Activated naive CD4-positive, alpha-beta T cell treated with anti-CD3 and anti-CD28 coated beads for 36 hours (primary cell): ENCODE measurements around the gene IRF2BPL. TPM values are rescaled to one million over a fixed set of nuclear protein-coding genes. Genes with fewer than 3 reads are reported as not detected.

Source experiments
- CTCF ChIA-PET: fragments of 350-600 bp; sonication (Branson Sonifier 250); formaldehyde crosslinking; loops from one replicate; lab custom pipeline; 2021; ENCODE audit warnings: antibody characterized with exemption; lab: Charles Lee
- DNase-seq: peaks from one replicate; pipeline ENCODE4 v3.0.0-alpha.2; 2020
- H3K27ac Mint-ChIP-seq: one replicate; pipeline ENCODE4 v1.8.0; 2021; ENCODE audit warnings: mild to moderate bottlenecking, mixed read lengths
- H3K27me3 Mint-ChIP-seq: one replicate; pipeline ENCODE4 v1.8.0; 2021; ENCODE audit warnings: low read depth, mixed read lengths
- H3K36me3 Mint-ChIP-seq: one replicate; pipeline ENCODE4 v1.8.0; 2021; ENCODE audit warnings: low read depth, mixed read lengths
- H3K4me1 Mint-ChIP-seq: one replicate; pipeline ENCODE4 v1.8.0; 2021; ENCODE audit warnings: low read depth, mixed read lengths
- H3K4me3 Mint-ChIP-seq: one replicate; pipeline ENCODE4 v1.8.0; 2021; ENCODE audit warnings: mild to moderate bottlenecking, moderate library complexity, mixed read lengths
- H3K9me3 Mint-ChIP-seq: one replicate; pipeline ENCODE4 v1.8.0; 2021; ENCODE audit warnings: mixed read lengths
- intact Hi-C: fragments of 100-400 bp; cut with micrococcal nuclease; formaldehyde crosslinking; loops from one replicate; pipeline ENCODE4 v1.15.1; 2023
- total RNA-seq, 2 experiments: library from RNA; stranded (reverse); gene quantifications; one replicate each; pipeline ENCODE4 v1.2.3, GENCODE V29; 2021

Gene IRF2BPL
- total RNA-seq, 2 experiments from 2014 or later: 34.8 to 35.2 TPM

DNA sequence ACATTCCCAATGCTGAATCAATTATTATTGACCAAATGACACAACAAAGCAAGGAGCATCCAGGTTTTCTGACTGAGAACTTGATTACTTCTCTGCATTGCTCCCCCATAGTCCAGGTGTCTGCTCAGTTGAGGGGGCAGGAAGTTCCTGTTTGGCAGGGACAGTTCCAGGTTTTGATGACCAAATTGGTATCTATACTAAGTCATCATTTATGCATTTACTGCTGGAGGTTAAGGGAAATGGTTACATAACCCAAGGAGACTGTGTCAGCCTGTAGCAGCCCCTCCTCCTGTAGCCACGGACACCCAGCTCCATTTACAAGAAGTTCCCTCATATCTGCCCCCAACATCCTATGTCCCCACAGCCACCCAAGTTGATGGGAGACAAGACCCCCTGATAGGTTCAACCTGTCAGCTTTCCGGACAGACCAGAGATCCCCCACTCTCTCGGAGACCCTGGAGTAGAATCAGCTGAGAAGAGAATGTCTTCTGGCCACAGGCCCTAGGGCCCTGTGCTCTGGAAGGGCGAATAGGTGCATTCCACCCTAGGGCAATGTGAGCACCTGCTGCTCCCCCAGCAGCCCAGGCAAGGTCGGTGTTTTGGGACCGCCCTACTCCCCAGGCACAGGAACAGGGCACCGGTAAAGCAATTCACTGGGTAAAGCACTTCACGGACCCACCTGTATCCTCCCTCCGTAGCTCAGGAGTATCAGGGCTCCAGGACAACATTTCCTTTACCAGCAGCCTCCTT, 23.6 kb downstream of the IRF2BPL start:
- CTCF ChIA-PET: interaction anchor here (0.7 to 1.3 kb wide), 2 partner anchors 65 to 66 kb away, joined by 3 read pairs; no protein-coding TSS in a partner anchor
- H3K9me3 Mint-ChIP-seq: no peaks in the 10 kb centered on the region
- intact Hi-C loops: no loop called here
- no peak for DNase-seq
- no peaks in the 10 kb centered on the region for H3K27me3 Mint-ChIP-seq
- H3K36me3 Mint-ChIP-seq: no peaks in the 10 kb centered on the region
- H3K4me1 Mint-ChIP-seq: peaks cover 14% of the 10 kb centered on the region
- H3K27ac Mint-ChIP-seq: no peak overlapping the region
- no peak overlapping the region for H3K4me3 Mint-ChIP-seq

DNA sequence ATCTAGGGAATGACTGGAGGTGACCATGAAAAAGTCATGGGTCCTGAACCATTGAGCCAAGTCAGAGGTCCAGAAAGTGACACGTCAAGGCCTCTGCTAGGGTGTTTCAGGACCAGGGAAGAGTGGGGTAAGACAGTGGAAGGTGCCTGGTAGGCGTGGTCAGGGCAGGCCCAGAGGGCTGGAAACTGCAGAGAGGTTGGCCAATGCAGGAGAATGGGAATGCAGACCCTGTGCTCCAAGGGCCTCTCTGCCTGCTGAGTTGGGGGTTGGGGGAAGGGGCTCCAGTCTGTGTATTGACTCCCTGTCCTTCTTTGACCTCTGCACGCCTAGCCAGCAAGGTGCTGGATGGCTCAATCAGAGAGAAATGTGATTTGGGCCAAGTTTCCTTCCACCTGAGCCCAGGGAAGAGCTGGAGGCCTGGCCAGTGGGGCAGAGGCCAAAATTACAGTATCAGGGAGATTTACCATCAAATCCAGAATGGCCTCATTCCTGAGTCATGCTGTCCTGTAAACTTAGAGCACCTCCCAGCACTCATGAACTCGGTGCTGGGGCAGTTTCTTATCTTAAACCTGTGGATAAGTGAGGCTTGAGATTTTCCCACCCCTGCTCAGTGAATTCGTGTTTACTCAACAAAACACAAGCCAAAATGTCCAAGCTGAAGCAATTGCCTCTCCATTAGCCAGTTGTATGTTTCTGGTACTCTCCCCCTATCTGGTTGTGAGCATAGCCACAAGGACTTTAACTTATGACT, 24.4 kb downstream of the IRF2BPL start:
- H3K4me3 Mint-ChIP-seq: no peak overlapping the region
- CTCF ChIA-PET: no interaction called here
- H3K27me3 Mint-ChIP-seq: no peaks in the 10 kb centered on the region
- intact Hi-C loops: no loop called here
- H3K36me3 Mint-ChIP-seq: no peaks in the 10 kb centered on the region
- no peak for DNase-seq
- H3K9me3 Mint-ChIP-seq: no peaks in the 10 kb centered on the region
- H3K4me1 Mint-ChIP-seq: peaks cover 14% of the 10 kb centered on the region
- no peak overlapping the region for H3K27ac Mint-ChIP-seq

DNA sequence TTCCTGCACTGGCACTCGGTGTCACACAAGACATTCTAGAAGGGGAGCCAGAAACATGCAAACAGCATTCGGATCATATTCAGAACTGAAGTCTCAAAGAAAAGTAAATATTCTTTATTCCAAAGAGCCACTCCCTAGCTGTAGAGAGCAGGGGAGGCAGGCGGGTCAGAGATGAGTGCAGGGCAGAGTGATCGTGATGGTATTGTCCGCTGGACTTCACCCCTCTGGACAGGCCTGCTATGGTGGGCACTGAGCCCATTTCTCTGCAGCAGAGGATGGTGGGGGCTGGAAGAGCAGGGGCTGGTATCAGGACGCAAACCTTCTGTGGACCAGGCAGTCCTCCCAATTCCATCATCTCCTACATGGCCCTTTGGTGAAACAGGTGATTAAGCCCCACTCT, 25.6 kb downstream of the IRF2BPL start:
- no peaks in the 10 kb centered on the region for H3K36me3 Mint-ChIP-seq
- no peak overlapping the region for H3K4me3 Mint-ChIP-seq
- peaks cover 14% of the 10 kb centered on the region for H3K4me1 Mint-ChIP-seq
- H3K9me3 Mint-ChIP-seq: no peaks in the 10 kb centered on the region
- CTCF ChIA-PET: interaction anchor here (1.1 kb wide), 1 partner anchor 89 kb away, joined by 3 read pairs; no protein-coding TSS in a partner anchor
- intact Hi-C loops: no loop called here
- H3K27ac Mint-ChIP-seq: no peak overlapping the region
- no peak for DNase-seq
- no peaks in the 10 kb centered on the region for H3K27me3 Mint-ChIP-seq

DNA sequence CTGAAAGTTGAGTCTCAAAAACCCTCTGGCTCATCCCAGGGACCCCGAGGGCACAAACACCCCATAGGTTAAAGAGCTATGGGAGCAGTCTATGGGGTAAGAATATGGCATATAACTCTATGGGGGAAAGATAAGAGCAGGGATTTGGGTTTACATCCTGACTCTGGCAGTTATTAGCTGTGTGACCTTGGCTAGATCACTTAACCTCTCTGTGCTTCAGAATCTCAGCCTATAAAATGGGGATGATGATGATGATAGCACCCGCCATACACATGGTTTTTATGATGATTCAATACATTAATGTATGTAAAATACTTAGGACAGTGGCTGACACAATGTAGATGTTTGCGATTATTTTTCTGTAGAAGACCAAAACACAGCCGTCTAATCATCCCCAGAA, 26.2 kb downstream of the IRF2BPL start:
- no peaks in the 10 kb centered on the region for H3K36me3 Mint-ChIP-seq
- DNase-seq: no peak
- H3K27ac Mint-ChIP-seq: no peak overlapping the region
- H3K4me1 Mint-ChIP-seq: peaks cover 14% of the 10 kb centered on the region
- CTCF ChIA-PET: interaction anchor here (1.1 kb wide), 1 partner anchor 89 kb away, joined by 3 read pairs; no protein-coding TSS in a partner anchor
- no peaks in the 10 kb centered on the region for H3K27me3 Mint-ChIP-seq
- H3K4me3 Mint-ChIP-seq: no peak overlapping the region
- no peaks in the 10 kb centered on the region for H3K9me3 Mint-ChIP-seq
- intact Hi-C loops: no loop called here

DNA sequence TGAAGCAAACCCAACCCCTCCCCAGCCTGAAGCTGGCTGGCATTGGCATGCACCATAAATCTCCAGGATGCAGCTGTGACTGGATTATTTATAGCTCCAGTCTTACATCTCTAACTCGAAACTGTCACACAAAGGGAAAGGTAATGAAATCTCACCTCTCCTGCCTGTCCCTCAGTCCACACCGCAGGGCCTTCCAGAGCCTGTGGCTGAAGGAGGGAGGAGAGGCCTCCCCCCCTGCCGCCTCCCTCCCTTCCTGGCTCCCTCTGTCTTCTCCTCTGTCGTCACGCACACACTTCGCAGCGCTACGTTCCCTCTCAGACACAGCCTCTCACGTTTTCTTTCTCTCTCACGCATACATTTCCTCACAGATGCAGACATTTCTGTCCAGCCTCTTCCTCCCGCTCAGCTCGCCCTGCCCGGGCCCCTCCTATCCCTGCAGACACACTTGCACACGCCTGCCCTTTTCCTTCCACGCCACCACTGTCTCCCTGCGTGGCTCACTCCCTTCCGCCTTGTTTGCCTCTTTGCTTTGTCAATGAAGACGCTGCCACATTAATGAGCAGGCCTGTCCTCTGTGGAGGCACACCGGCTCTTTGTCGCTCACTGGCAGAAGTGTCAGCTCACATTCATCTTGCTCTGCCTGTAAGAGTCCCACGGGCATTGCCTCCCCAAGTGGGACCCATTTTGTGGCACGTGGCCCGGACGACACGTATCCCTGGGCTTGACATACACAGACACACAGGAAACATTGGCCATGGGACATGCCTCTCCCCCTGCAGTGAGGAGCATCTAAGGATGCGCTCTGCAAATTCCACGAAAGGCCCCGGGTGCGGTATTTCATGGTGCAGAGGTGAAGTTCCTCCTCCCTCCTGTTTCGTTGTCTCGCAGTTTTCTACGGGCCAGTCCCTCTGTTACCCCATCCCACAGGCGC, 27.9 kb downstream of the IRF2BPL start:
- peaks cover 18% of the 10 kb centered on the region for H3K4me1 Mint-ChIP-seq
- peak overlapping the region; percentile 4 for H3K4me3 Mint-ChIP-seq
- peak; percentile 54 for DNase-seq
- no peak overlapping the region for H3K27ac Mint-ChIP-seq
- no peaks in the 10 kb centered on the region for H3K36me3 Mint-ChIP-seq
- CTCF ChIA-PET: interaction anchor here (0.7 to 2.5 kb wide), 3 partner anchors 28 to 87 kb away, joined by 3 to 6 read pairs (median 6); no protein-coding TSS in a partner anchor
- H3K9me3 Mint-ChIP-seq: no peaks in the 10 kb centered on the region
- intact Hi-C loops: loop anchor here (2.0 kb wide), 1 partner anchor 22 kb away; no protein-coding TSS in a partner anchor
- no peaks in the 10 kb centered on the region for H3K27me3 Mint-ChIP-seq

DNA sequence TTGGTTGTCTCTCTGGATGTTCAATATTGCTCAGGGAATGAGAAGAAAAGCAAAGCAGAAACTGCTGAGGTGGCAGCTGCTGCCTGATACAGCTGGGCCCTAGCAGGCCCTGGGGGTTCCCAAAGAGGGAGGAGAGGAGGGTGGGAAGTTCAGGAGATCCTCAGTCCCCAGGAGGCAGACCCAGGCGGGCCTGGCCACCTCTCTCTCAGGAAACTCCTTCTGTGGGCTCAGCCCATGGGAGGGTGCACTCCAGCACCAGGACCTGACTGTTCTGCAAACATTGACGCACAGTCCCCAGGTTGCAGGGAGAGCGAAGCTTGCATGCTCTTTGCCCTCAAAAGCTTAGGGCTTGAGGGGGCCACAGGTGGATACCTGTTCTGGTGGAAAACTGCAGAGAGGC, 29.6 kb downstream of the IRF2BPL start:
- Mint-ChIP-seq H3K9me3 (no peaks in the 10 kb centered on the region), H3K27me3 (no peaks in the 10 kb centered on the region), H3K36me3 (no peaks in the 10 kb centered on the region), H3K27ac (no peak overlapping the region), H3K4me1 (peaks cover 28% of the 10 kb centered on the region), H3K4me3 (no peak overlapping the region)
- no peak for DNase-seq
- CTCF ChIA-PET: interaction anchor here (0.7 to 2.5 kb wide), 4 partner anchors 51 to 79 kb away, joined by 3 to 6 read pairs (median 4); no protein-coding TSS in a partner anchor
- intact Hi-C loops: no loop called here

DNA sequence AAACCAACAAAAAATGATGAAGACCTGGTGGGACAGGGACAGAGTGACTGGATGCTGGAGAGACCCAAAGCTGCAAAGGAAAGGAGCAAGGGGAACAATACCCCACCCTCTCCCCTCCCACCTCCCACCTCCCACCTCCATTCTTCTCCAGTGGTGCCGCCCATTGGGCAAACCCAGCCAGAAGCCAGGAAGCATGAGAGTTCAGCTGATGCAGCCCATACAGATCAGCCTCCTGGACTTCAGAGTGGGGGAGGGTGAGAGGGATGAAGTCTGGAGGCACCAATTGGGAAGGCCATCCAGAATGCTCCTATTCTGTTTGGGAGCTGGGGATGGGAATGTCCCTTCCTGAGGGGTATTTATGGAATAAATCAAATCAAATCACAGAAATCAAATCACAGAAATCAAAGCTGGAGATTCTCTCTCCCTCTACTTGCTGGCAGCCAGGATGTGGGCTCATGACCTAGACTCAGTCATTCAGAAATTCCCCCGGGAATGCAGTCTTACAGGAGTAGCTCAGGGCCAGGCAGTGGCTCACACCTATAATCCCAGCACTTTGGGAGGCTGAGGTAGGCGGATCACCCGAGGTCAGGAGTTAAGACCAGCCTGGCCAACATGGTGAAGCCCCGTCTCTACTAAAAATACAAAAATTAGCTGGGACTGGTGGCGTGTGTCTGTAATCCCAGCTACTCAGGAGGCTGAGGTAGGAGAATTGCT, 31.1 kb downstream of the IRF2BPL start:
- CTCF ChIA-PET: interaction anchor here (0.7 to 3.3 kb wide), 2 partner anchors 19 to 84 kb away, joined by 3 to 12 read pairs; no protein-coding TSS in a partner anchor
- no peak overlapping the region for H3K27ac Mint-ChIP-seq
- H3K36me3 Mint-ChIP-seq: no peaks in the 10 kb centered on the region

DNA sequence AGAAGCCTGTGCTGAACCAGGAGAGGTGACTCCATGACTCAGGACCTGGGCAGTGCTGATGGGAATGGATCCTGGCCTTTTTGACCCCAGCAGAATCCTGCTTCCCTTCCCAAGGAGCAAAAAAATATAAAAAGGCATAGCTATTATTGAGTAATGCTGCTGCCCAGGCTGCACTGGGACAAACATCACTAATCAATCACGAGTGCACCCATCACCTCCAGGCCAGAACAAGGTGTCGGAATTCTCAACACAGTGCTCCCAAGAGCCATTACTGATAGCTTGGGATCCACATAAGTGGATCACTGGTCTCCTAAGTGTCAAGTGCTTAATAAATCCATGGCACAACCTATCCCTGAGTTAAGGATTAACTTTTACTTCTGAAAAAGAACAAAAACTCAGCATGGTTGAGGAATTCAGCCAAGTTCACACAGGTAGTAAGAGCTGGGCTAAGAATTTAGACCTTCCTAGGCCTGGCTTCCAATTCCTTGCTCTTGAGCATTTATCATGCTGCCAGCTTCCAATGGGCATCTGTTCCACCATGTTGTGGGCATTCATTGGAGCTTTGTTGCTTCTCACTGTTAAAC, 31.9 kb downstream of the IRF2BPL start:
- CTCF ChIA-PET: interaction anchor here (0.7 to 3.3 kb wide), 2 partner anchors 20 to 83 kb away, joined by 3 to 12 read pairs; no protein-coding TSS in a partner anchor
- no peaks in the 10 kb centered on the region for H3K9me3 Mint-ChIP-seq
- DNase-seq: no peak
- no peaks in the 10 kb centered on the region for H3K27me3 Mint-ChIP-seq
- H3K36me3 Mint-ChIP-seq: no peaks in the 10 kb centered on the region
- H3K27ac Mint-ChIP-seq: no peak overlapping the region
- intact Hi-C loops: no loop called here
- H3K4me3 Mint-ChIP-seq: no peak overlapping the region
- H3K4me1 Mint-ChIP-seq: peaks cover 31% of the 10 kb centered on the region

More for the DNA sequence above, 31.1 kb downstream of the IRF2BPL start:
- Mint-ChIP-seq H3K9me3 (no peaks in the 10 kb centered on the region), H3K27me3 (no peaks in the 10 kb centered on the region), H3K4me1 (peaks cover 31% of the 10 kb centered on the region), H3K4me3 (no peak overlapping the region)
- no peak for DNase-seq
- intact Hi-C loops: no loop called here

DNA sequence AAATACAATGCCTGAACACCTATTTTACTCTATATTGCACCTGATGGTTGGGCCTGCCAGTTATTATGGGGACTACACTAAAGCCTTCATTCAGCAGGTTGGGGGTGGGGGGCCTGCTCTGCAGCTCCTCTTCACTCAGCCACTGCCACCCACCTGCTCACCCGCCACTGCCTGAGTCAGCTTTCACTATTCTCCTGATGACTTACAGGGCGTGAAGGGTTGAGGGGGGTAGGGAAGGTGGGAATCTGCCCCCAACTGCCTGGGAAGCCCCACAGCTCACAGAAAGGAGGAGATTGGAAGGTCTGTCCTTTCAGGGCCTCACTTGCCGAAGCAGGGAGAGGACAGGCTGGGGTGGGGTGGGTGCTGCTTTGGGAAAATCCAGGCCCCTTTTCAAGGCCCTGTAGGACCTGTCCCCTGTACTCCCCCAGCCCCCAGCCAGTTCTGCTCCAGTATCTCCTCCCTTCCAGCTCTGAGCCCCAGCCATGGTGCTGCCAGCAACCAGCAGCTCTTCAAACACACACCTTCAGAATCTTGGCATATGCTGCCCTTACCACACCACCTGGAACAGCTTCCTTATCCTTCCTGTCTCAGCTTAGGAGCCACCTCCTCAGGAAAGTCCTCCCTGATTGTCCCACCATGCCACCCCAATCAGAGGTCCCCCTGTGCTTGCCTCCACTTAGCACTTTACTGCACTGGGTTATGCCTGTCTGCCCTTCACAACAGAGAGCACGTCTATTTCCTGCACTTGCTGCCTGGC, 33.1 kb downstream of the IRF2BPL start:
- Mint-ChIP-seq H3K4me1 (peaks cover 23% of the 10 kb centered on the region), H3K27me3 (no peaks in the 10 kb centered on the region), H3K9me3 (no peaks in the 10 kb centered on the region), H3K36me3 (no peaks in the 10 kb centered on the region), H3K4me3 (no peak overlapping the region), H3K27ac (peak overlapping the region; percentile 8)
- intact Hi-C loops: loop anchor here (2.0 kb wide), 1 partner anchor 27 kb away; no protein-coding TSS in a partner anchor
- CTCF ChIA-PET: interaction anchor here (0.5 to 3.3 kb wide), 4 partner anchors 18 to 82 kb away, joined by 3 to 12 read pairs (median 4); no protein-coding TSS in a partner anchor
- peak; percentile 59 for DNase-seq

DNA sequence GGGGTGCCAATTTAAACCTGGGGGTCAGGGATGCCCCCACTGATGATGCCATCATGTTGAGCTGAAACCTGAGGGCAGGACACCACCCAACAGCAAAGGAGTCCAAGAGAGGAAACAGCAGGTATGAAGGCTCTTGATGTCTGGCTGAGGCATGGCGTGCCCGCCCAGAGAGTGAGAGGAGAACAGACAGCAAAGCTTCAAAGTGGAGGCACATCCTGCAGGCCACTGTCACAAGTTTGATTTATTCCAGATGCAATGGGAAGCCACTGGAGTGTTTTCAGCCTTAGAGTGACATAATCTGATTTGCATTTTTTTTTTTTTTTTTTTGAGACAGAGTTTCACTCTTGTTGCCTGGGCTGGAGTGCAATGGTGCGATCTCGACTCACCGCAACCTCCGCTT, 34.8 kb downstream of the IRF2BPL start:
- peaks cover 20% of the 10 kb centered on the region for H3K4me1 Mint-ChIP-seq
- no peak overlapping the region for H3K4me3 Mint-ChIP-seq
- no peaks in the 10 kb centered on the region for H3K27me3 Mint-ChIP-seq
- intact Hi-C loops: loop anchor here (2.0 kb wide), 1 partner anchor 29 kb away; no protein-coding TSS in a partner anchor
- DNase-seq: no peak
- no peaks in the 10 kb centered on the region for H3K36me3 Mint-ChIP-seq
- CTCF ChIA-PET: interaction anchor here (0.7 kb wide), 1 partner anchor 80 kb away, joined by 3 read pairs; no protein-coding TSS in a partner anchor
- no peak overlapping the region for H3K27ac Mint-ChIP-seq
- H3K9me3 Mint-ChIP-seq: no peaks in the 10 kb centered on the region
